Pancreas (tissue), 10 donors: Measurements from ENCODE around the gene FASTK. TPM values are rescaled to one million over a fixed set of nuclear protein-coding genes. Genes with fewer than 3 reads are reported as not detected.

ENCODE experiments used
- ATAC-seq, 4 donors: fragments of 200-7000 bp; cut with Tn5 transposase; one replicate each; pipeline versions ENCODE4 v1.8.0 to v1.9.1; 2020; ENCODE audit warnings: mild to moderate bottlenecking in 4 of 4, moderate library complexity in 4 of 4
- DNase-seq, 6 donors: peaks; one replicate each; pipeline ENCODE4 v3.0.0-alpha.2; 2020
- FAIRE-seq: peaks from 2 replicates; lab custom pipeline; 2012; peaks lifted over from hg19 to GRCh38; lab: Jason Lieb, UNC
- H3K27ac ChIP-seq, 4 donors: fragments of 200-600 bp; sonication (generic); 1 replicate in 3 of 4; 2 replicates in 1 of 4; pipeline versions ENCODE4 v1.5.0 to v1.8.0; 2020
- H3K27me3 ChIP-seq, 4 donors: fragments of 200-600 bp; one replicate each; pipeline ENCODE4 v1.8.0; 2021
- H3K36me3 ChIP-seq, 3 donors: fragments of 200-600 bp; sonication (generic) in 1 of 3; one replicate each; pipeline versions ENCODE4 v1.5.0 to v1.8.0; 2020 to 2021
- H3K4me1 ChIP-seq, 3 donors: fragments of 200-600 bp; one replicate each; pipeline ENCODE4 v1.8.0; 2021
- H3K4me3 ChIP-seq, 4 donors: fragments of 200-600 bp; sonication (generic) in 2 of 4; one replicate each; pipeline versions ENCODE4 v1.5.0 to v1.8.0; 2020 to 2021
- H3K9me3 ChIP-seq, 4 donors: fragments of 200-600 bp; one replicate each; pipeline ENCODE4 v1.8.0; 2021
- WGBS, 2 donors: extraction: QIAGEN DNeasy Blood & Tissue Kit; methylation state at CpG; one replicate each; pipeline ENCODE4 v1.1.7; 2013; 5-methylcytosine and 5-hydroxymethylcytosine counted together
- intact Hi-C, 3 donors: fragments of 100-400 bp; cut with DNase I; formaldehyde crosslinking; loops; one replicate each; pipeline versions ENCODE4 v1.11.1 to v1.14.2; 2022
- polyA plus RNA-seq, 2 donors: library from polyadenylated mRNA; stranded (reverse); fragments of 200-250 nt; gene quantifications; one replicate each; pipeline ENCODE4 v1.2.3, GENCODE V29; 2013
- total RNA-seq, 6 donors: library from RNA; stranded (reverse); fragmentation: NEBNext Ultra II Directional in 4 of 6; extraction: Animal tissue kit (Norgen Biotek cat#: 25700) in 4 of 6; gene quantifications; one replicate each; pipeline versions ENCODE4 v1.2.1 to v1.2.4, GENCODE V29; 2021 to 2023
- TF ChIP-seq, protein P1 (sequence below), 4 donors: fragments of 200-600 bp; sonication (generic) in 3 of 4; IDR thresholded peaks; one replicate each; pipeline versions ENCODE4 v1.5.0 to v1.8.0; 2021; ENCODE audit warnings: antibody characterized with exemption in 4 of 4
- donor health status: healthy with polysubstance abuse.
- donor health status: DM: no; HTN: no; CAD: no; lungs with moderate emphysema.
- donor health status: DM: no; HTN: no; CAD: no.
- donor health status: control.
- donor health status: control.
- donor health status: Bipolar disorder and iron deficiency.
- donor health status: DM: yes; HTN: yes; CAD: no.
- donor health status: DM: no; HTN: no; CAD: no.
- donor health status: DM: no; HTN: no; CAD: no.
- donor health status: DM: yes; HTN: yes; CAD: no.

FASTK gene
- total and polyA plus RNA-seq, 8 donors: 23.5 to 265 (median 40.0) TPM

DNA sequence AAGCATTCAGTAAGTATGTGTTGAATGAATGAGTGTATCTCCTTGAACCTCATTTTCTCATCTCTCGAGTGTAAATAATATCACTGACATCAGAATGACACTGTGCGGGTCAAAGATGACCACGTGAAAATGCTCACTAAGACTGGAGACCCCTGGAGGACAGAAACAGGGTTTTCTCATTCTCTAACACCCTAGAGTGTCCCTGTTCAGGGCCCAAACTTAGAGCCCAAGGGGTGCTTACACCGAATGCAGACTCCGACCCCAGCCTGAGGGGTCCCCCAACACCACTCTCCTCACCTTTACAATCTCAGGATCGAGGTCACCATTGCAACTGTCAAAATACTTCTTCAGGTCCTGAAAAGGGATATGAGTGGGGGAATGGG, 24.3 kb downstream of the FASTK start:
- H3K27me3 ChIP-seq: no peaks in the 10 kb centered on the region
- FAIRE-seq: no peak
- intact Hi-C loops: no loop called here
- TF ChIP-seq, protein P1, sequence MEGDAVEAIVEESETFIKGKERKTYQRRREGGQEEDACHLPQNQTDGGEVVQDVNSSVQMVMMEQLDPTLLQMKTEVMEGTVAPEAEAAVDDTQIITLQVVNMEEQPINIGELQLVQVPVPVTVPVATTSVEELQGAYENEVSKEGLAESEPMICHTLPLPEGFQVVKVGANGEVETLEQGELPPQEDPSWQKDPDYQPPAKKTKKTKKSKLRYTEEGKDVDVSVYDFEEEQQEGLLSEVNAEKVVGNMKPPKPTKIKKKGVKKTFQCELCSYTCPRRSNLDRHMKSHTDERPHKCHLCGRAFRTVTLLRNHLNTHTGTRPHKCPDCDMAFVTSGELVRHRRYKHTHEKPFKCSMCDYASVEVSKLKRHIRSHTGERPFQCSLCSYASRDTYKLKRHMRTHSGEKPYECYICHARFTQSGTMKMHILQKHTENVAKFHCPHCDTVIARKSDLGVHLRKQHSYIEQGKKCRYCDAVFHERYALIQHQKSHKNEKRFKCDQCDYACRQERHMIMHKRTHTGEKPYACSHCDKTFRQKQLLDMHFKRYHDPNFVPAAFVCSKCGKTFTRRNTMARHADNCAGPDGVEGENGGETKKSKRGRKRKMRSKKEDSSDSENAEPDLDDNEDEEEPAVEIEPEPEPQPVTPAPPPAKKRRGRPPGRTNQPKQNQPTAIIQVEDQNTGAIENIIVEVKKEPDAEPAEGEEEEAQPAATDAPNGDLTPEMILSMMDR (IDR thresholded peaks at IDR 0.05): no peak
- H3K36me3 ChIP-seq: no peaks in the 10 kb centered on the region
- no peak for ATAC-seq
- H3K4me1 ChIP-seq: peaks cover 15 to 17% (median 15%) of the 10 kb centered on the region in 3 donors
- 82 to 87% methylated on average over 6 of the region's 6 CpGs for WGBS, 2 donors
- no peak for DNase-seq
- H3K4me3 ChIP-seq: no peak overlapping the region
- H3K27ac ChIP-seq: no peak overlapping the region
- H3K9me3 ChIP-seq: no peaks in the 10 kb centered on the region

DNA sequence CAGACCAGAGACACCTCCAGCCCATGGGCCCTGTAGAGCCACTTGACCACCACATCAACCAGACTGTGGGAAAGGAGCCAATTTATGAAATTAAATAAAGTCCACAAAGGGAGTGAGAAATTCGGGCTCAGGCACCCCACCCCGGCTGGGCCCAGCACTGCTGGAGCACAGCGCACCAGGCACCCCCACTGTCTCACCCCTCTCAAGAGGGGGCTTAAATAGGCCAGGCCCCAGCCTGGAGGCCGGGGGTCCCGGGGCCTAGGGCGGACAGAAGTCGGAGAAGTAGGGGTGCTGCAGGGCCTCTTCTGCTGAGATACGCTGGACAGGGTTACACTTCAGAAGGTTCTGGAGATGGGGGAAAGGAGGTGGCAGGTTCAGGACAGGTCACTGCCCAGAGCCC, 26.9 kb downstream of the FASTK start:
- no peak overlapping the region for H3K4me3 ChIP-seq
- H3K4me1 ChIP-seq: peaks cover 8 to 16% (median 14%) of the 10 kb centered on the region in 3 donors
- DNase-seq: no peak
- intact Hi-C loops: no loop called here
- H3K27me3 ChIP-seq: no peaks in the 10 kb centered on the region
- no peaks in the 10 kb centered on the region for H3K9me3 ChIP-seq
- 83 to 90% methylated on average over 8 of the region's 8 CpGs for WGBS, 2 donors
- no peak overlapping the region for H3K27ac ChIP-seq
- FAIRE-seq: no peak
- TF ChIP-seq, protein P1 (IDR thresholded peaks at IDR 0.05): no peak
- no peaks in the 10 kb centered on the region for H3K36me3 ChIP-seq
- no peak for ATAC-seq

GRCh38 chr7:151053096-151053495, 27.5 kb downstream of the FASTK start:
- Histone ChIP-seq H3K36me3 (no peaks in the 10 kb centered on the region), H3K4me3 (no peak overlapping the region), H3K4me1 (peaks cover 8 to 12% (median 10%) of the 10 kb centered on the region in 3 donors), H3K27ac (no peak overlapping the region), H3K9me3 (no peaks in the 10 kb centered on the region), H3K27me3 (no peaks in the 10 kb centered on the region)
- WGBS, 2 donors: 82 to 95% methylated on average over 4 of the region's 4 CpGs
- DNase-seq (no peak), FAIRE-seq (no peak), ATAC-seq (no peak)
- intact Hi-C loops: no loop called here
- TF ChIP-seq, protein P1 (IDR thresholded peaks at IDR 0.05): no peak

GRCh38 chr7:151051108-151051507, 29.5 kb downstream of the FASTK start:
- no peaks in the 10 kb centered on the region for H3K36me3 ChIP-seq
- ATAC-seq: peak; percentile 73 to 91 (median 82)
- intact Hi-C loops: no loop called here
- no peaks in the 10 kb centered on the region for H3K27me3 ChIP-seq
- H3K4me3 ChIP-seq: no peak overlapping the region
- no peak overlapping the region for H3K27ac ChIP-seq
- peak in 5 of 6 donors; percentile 62 to 89 (median 73) for DNase-seq
- TF ChIP-seq, protein P1 (IDR thresholded peaks at IDR 0.05): no peak
- H3K9me3 ChIP-seq: no peaks in the 10 kb centered on the region
- 3 to 5% methylated on average over 43 to 50 of the region's 50 CpGs for WGBS, 2 donors
- H3K4me1 ChIP-seq: peaks cover 0 to 4% (median 0%) of the 10 kb centered on the region in 3 donors
- no peak for FAIRE-seq

GRCh38 chr7:151048911-151049463, 31.6 kb downstream of the FASTK start:
- Histone ChIP-seq H3K27ac (no peak overlapping the region), H3K4me3 (no peak overlapping the region), H3K27me3 (no peaks in the 10 kb centered on the region), H3K36me3 (no peaks in the 10 kb centered on the region), H3K9me3 (no peaks in the 10 kb centered on the region), H3K4me1 (peaks cover 0 to 4% (median 0%) of the 10 kb centered on the region in 3 donors)
- DNase-seq: peak in 1 of 6 donors; percentile 68
- FAIRE-seq: no peak
- no peak for ATAC-seq
- intact Hi-C loops: no loop called here
- TF ChIP-seq, protein P1 (IDR thresholded peaks at IDR 0.05): no peak
- WGBS, 2 donors: 84 to 86% methylated on average over 38 of the region's 38 CpGs
